GM19099 (cell line): Measurements from ENCODE around the gene UNC93A.

ENCODE experiments used
- POLR2A ChIP-seq: IDR thresholded peaks from 3 replicates; pipeline ENCODE4 v1.6.1; 2011; ENCODE audit warnings: low read depth; ENCODE audit not compliant: insufficient read length; ENCODE audit errors: extremely low read depth

The UNC93A gene

DNA sequence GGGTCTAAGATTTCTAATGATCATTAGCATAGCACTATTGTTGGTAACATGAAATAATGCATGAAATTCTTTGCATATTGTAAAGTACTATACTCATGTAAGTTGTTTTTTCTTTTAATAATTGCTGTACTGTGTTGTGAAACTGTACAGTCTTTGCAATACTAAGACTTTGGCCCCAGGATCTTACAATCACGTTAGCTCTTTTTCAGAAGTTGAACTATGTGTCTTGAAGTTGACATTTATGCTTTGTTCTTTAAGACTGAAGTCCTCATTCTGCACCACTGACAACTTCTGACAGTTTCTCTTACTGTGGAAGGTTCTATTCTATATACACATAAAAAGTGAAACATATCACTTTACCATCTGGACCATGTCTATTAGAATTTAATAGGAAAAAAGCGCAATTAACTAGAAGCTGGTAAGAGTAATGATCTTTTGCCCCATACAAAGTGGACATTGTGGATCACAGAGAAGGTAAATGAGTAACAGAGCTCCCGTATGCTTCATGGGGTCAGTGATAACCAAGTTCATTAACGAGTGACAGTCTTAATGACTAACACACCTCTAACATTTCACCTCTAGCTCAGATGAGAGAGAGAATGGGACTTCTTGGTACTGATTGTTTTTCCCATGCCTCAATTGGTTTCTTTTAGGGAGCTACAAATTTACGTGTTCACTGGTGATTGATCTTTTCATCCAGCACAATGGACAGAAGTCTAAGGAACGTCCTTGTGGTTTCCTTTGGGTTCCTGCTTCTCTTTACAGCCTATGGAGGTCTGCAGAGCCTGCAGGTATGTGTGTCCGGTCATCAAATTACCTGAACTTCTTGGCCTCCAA, at the start of gene UNC93A:
Gene UNC93A (plus strand): TSS at position 530 of the 837 bp plus-strand sequence. CDS start 175 bp downstream, at position 705.
- no peak for TF ChIP-seq POLR2A

DNA sequence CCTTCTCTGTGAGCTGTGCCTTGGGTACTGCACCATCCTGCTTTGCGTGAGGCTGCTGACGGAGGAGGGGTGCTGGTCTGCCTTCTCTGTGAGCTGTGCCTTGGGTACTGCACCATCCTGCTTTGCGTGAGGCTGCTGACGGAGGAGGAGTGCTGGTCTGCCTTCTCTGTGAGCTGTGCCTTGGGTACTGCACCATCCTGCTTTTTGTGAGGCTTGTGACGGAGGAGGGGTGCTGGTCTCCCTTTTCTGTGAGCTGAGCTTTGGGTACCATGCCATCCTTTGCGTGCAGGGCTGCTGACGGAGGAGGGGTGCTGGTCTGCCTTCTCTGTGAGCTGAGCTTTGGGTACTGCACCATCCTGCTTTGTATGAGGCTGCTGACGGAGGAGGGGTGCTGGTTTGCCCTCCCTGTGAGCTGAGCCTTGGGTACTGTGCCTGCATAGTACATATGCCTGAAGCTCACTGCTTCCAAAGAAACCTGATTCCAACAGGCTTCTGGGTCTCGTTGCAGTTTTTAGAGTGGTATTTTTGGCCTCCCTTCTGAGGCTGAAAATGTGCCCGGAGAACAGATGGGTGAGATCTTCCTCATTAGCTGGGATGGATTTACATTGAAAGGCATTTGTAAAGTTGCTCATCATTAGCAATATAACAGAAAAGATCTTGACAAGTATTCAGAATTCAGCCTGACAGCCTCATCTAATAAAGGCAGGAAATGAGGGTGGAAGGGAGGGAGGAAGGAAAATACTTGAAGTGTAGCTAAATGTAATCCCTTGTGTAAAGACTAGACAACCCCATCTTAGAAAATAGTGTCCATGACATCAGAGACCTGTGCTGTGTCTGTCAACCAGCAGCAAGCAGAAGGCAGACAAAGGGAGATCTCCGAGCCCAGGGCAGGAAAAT, 46.8 kb upstream of the UNC93A start:
- no peak for TF ChIP-seq POLR2A

DNA sequence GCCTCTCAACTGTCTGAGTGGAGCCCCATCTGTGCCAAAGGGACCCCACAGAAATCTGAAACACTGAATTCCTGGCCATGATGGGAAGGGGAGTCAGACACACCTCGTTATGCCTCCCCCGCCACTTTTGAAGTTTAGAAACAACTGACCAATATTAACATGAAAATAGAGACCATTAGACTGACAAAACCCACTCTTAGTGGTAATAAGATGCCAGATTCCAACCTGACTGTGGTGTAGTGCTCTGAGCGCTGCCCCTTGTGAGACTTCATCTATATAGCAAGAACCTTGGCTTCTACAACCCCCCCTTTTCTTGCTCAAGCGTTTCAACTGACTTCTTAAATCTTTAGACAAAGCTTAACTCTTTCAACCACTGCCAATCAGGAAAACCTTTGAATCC, 46.1 kb upstream of the UNC93A start:
- TF ChIP-seq POLR2A, result no peak

DNA sequence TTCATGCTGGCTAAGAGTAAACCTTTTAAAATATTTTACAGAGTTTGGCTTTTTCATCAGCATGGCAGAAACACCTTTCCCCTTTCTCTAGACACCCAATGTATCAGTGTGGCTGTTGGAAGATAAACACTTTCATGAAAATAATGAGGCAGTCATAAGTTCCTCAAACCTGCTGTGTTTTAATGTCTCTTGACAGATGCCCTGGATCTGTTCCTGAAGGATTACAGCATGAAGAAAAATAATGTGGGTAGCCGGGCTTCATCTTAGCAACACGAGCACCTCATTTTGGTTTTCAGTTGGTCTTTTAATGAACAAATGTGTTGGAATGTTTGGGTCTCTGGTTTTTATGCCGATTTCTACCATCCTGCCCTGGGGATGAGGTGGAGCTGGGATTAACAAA, 45.5 kb upstream of the UNC93A start:
- no peak for TF ChIP-seq POLR2A

DNA sequence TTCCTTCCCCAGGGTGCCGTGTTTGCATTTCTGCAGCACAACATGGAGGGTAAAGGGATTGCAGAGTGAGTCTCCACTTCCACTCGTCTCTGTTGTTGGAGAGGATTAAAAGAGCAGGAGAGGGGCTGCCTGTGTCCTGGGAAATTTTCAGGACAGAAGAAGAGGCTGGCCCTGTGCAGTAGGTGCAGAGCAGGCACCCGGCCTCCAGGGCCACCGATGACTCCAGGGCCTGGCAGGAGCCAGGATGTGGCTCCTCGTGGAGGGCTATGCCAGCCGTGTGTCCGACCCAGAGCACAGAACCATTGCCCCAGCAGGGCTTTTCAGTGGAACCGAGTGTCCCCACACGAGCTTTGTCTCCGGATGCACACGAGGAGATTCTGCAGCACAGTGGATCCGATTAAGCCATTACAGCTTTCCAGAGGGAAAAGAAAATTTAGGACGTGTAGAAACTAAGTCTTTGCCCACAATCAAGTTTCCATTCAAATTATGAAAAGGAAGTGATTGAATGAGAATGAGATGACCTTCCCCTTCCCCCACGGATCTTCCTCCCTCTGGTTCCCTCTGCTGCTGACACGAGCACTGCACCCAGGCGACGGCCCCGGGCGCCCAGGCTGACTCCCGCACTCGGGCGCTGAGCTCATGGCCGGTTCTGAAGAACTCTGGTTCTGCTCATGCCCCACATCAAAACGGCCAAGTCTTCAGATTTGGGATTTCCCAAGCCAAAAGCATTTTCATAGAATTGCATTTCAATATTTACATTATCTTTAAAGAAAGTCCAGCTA, 43.1 kb upstream of the UNC93A start:
- no peak for TF ChIP-seq POLR2A

DNA sequence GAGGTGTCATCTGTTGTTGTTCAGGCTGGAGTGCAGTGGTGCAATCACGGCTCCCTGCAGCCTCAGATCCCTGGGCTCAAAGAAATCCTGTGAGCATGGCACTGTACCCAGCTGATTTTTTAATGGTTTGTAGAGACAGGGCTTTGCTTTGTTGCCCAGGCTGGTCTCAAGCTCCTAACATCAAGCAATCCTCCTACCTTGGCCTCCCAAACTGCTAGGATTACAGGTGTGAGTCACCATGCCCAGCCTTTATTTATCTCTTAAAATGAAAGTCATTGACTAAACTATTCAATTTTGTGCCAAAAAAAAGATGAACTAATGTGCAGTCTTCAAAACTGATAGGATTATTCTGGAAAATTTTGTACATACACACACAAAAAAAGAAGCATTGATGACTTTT, 38.8 kb upstream of the UNC93A start:
- no peak for TF ChIP-seq POLR2A

DNA sequence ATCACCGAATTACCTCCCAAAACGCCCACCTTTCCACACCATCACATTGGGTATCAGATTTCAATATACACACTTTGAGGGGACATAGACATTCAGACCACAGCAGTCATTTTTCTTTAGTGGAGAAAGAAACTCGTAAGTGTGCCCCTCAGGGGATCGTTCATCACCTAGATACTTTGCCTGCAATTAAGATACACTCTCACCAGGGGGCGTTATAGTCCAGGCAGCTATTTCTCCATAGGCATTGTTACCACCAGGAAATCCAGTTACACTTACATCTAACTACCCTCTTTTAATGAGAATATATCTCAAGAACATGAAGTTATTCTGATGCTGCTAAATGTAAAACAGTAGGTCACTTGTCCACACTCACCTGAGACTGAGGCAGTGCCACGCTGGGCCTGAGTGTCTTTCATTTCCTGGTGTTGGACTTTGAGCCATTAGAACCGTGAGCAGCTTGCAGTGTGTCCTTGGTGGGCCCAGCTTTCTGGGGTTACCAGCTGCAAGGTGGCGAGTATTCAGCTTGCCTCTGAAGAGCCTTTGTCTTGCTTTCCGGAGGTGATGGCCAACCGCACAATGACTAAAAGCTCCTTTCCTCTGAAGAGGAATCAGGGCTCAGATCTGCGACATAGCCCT, 35.1 kb upstream of the UNC93A start:
- no peak for TF ChIP-seq POLR2A

DNA sequence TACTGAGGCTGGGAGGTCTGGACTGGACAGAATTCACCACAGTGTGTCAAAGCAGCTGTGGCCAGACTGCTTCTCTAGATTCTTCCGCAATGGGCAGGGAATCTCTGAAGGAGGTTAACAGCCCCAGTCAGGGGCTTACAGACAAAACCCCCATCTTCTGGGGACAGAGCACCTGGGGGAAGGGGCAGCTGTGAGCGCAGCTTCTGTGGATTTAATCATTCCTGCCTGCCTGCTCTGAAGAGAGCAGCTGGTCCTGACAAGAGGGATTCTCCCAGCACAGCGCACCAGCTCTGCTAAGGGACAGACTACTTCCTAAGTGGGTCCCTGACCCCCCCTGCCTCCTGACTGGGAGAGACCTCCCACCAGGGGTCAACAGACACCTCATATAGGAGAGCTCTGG, 32.5 kb upstream of the UNC93A start:
- TF ChIP-seq POLR2A, result no peak

DNA sequence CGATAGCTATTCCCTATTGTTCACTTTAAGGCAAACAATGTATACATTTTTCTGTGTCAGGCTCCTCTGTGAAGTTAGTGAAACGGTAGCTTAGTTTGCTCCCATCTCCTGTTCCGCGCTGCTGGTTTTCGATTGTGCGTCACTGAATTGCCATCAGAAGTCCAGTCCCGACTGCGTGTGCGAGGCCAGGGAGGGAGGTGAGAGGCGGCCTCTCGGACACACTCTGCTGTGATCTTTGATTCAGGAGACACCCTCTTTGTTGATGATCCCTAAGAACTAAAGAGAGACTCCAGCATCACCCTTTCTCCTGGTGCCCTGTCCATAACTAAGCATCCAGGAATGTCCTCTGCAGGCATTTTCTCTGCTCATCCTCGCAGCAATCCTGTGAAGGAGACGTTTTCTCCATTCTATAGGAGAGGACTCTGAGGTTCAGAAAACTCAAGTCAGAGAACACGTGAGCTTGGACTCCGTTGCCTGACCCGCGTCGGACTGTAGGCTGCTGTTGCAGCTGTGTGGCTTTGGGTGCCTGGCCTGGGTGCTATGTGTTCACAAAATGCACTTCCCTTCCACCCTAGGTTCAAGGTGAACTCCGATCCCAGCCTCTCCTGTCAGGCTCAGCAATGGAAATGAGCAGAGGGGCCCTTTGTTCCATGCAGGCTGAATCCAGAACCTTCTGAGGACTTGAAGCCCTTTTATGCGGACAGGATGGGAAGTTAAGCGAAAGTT, 24.1 kb upstream of the UNC93A start:
- no peak for TF ChIP-seq POLR2A

DNA sequence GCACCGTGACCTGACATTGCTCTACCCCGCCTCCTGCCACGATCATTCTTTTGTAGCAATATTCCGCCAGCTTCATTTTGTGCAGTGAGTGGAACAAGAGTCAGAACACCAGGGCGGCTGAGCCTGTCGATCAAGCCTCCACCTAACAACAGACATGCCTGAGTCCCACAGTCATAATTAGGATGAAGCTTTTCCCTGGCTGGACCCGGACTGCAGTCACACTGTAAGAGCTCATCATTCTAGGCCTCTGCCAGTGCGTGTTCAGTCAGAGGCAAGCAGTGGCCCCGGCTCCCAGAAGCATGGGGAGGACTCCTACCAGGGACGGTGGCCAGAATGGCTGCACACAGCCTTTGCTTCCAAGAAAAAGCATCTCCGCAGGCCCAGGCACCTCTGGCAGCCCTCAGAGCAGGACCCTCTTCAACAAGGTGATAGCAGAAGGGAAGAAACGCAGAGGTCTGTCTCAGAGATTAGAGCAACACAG, 23.2 kb upstream of the UNC93A start:
- TF ChIP-seq POLR2A, result no peak

DNA sequence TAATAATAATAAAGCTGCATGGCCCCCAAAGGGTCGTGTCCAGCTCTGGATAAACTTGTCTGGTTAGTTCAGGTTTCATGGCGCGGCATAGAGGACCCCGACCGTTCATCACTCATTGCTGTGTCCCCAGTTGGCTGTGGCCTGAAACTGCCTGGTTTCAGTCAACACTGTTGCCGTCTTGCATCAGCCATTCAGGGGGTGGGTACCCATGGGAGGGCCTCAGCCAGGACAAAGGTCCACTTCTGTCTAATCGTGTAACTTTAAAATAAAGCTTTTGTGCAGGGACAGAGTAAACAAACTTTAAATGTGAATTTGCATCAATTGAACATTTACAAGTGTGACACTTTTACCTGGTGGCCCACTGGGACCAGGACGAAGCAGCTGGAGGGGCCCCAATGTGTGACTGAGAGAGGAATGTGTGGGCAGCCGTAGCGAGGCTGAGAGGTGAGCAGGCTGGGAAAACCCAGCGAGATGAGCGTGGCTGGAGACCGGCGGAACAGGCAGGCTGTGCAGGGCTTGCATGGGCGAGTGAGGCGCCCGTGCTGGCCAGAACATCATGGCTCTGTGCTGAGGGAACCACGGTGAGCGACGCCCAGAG, 22.3 kb upstream of the UNC93A start:
- TF ChIP-seq POLR2A, result no peak

DNA sequence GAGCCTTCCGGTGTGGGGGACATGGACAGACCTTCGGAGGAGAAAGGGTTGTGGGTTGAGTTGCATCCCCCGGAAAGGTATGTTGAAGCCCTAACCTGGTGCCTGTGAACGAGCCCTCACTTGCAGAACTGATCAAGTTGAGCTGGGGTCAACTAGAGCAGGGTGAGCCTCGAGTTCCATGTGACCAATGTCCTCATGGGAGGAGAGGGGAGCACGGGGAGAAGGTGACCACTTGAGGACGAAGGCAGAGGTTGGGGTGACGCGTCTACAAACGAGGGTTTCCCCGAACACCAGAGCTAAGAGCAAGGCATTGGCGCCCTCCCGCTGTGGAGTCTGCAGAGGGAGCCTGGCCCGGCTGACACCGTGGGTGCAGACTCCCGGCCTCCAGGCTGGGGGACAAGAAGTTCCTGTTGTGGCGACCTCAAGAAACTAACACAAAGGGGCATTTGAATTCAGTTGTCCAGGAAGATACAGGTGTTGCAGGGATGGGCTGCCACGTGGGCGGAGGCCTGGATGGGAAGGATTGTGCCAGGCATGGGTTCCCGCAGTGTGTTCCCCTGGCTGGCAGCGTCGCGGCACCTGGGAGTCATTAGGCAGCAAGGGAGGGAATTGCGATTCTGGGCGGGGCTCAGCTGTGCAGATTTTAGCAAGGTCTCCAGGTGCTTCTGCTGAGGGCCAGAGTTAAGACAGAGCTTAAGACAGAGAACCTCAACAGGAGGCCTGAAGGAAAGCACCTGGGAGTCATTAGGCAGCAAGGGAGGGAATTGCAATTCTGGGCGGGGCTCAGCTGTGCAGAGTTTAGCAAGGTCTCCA, 20.4 kb upstream of the UNC93A start:
- TF ChIP-seq POLR2A, result no peak

DNA sequence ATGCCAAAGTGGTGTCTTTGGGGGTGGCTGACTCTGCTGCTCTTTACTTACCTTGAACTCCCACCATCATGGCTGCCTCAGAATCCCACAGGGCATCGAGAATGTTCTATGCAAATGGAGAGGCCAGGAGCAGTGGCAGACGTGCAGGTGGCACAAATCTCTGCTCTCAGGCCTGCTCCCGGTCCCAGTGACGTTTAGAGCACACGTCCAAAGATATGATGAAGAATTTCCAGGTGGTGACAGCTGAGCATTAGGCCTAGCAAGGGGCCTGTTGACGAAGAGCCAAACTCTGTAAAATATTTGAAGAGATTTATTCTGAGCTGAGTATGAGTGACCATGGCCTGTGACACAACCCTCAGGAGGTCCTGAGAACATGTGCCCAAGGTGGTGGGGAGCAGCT, 19.0 kb upstream of the UNC93A start:
- no peak for TF ChIP-seq POLR2A

DNA sequence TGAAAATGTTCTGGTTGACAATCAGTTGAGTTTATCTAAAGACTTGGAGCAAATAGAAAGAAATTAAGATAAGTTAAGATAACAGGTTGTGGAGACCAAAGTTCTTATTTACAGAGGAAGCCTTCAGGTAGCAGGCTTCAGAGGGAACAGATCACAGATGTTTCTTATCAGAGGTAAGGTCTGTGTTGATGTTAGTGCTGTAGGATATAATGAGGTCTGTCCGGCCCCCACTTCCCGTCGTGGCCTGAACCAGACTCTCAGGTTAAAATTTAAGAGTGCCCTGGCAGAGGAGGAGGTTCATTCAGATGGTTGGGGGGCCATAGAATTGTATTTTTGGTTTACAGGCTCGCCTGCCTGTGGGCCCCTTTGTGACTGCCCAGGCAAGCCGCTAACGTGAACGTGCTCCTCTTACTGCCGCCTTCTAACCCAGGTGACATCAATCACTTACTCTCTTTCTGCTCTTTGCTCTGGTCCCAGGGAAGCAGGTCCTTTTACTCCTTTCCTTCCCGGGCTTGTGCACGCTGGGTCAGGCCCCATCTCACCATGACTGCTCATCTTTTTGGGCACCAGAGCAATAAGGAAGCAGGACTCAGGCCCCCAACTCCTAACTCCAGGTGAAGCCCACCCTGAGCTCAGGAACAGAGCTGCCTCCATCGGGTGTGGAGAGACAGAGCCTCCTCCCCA, 18.3 kb upstream of the UNC93A start:
- TF ChIP-seq POLR2A, result no peak
